ENCODE data around the gene HDGFL3.
"Not testable (repeated sequence)": the region's sequence is repeated elsewhere in the genome, so short reads cannot be mapped to it uniquely, and the experiment has no call there.

- not testable (repeated sequence) for TF ChIP-seq CTCF (IDR thresholded peaks at IDR 0.05; ENCODE audit: low read depth, low read length); EZH2phosphoT487 (IDR thresholded peaks at IDR 0.05; ENCODE audit: low read depth)
Measured at GRCh38 chr15:83085461-83085860, 122.2 kb downstream of the HDGFL3 start.

Measured in OCI-LY3 (cell line).